Measurements from ENCODE around the gene APLP2. TPM values are rescaled to one million over a fixed set of nuclear protein-coding genes. Genes with fewer than 3 reads are reported as not detected.

APLP2 gene
- total and polyA plus RNA-seq, 9 donors: 84.7 to 183 (median 140) TPM

DNA sequence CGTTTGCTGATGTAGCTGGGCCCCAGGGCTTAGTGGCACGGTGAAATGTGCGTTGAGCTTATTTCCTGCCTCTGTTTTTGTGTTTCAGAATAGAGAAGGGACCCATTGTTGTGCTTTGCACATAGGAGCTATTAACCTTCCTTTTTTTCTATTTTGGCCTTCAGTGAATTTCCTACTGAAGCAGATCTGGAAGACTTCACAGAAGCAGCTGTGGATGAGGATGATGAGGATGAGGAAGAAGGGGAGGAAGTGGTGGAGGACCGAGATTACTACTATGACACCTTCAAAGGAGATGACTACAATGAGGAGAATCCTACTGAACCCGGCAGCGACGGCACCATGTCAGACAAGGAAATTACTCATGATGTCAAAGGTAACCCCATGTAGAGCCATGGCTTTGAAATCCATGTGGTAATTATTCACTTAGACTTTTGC lies 52.5 kb downstream of the APLP2 start:
- Histone ChIP-seq H3K9me3 (replicated peaks; ENCODE audit: control insufficient read depth, low read depth, low read length) (no peaks in the 10 kb centered on the region), H3K27ac (ENCODE audit: low read length) (peak overlapping the region; percentile 45), H3K27me3 (ENCODE audit: control insufficient read depth, insufficient read depth, low read length) (no peaks in the 10 kb centered on the region), H3K4me3 (ENCODE audit: low read length) (no peak overlapping the region), H3K36me3 (ENCODE audit: control insufficient read depth, insufficient read depth, low read length) (peaks cover 43% of the 10 kb centered on the region), H3K4me1 (ENCODE audit: control insufficient read depth, insufficient read depth, low read length) (peaks cover 13% of the 10 kb centered on the region)
- DNase-seq: peak; percentile 37
- 94% methylated on average over 3 of the region's 7 CpGs for WGBS (ENCODE audit: insufficient coverage)

DNA sequence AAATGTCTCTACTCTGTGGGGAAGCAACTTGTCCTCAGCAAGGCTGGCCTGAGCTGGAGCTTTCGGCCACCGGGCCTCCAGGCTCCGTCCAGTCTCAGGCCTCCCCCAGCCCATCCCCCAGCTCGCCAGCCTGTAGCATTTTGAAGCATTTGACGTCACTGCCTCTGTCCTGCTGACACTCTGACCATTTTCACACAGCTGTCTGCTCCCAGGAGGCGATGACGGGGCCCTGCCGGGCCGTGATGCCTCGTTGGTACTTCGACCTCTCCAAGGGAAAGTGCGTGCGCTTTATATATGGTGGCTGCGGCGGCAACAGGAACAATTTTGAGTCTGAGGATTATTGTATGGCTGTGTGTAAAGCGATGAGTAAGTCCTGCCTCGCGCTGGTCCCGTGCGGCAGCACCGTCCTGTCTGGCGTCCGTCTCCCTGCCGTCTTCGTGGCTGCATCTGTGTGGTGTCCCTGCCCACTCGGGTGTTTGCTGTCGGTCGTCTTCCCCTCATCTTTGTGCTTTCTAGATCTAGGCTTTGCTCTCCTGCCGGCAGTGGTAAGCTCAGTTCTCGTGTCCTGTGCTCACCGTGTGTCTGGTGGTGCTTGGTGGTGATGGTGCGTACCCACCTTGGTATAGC lies 53.8 kb downstream of the APLP2 start:
- peaks cover 13% of the 10 kb centered on the region for H3K4me1 ChIP-seq (ENCODE audit: control insufficient read depth, insufficient read depth, low read length)
- peaks cover 54% of the 10 kb centered on the region for H3K36me3 ChIP-seq (ENCODE audit: control insufficient read depth, insufficient read depth, low read length)
- peak overlapping the region; percentile 67 for H3K27ac ChIP-seq (ENCODE audit: low read length)
- no peaks in the 10 kb centered on the region for H3K9me3 ChIP-seq (replicated peaks; ENCODE audit: control insufficient read depth, low read depth, low read length)
- WGBS (ENCODE audit: insufficient coverage): 86% methylated on average over 31 of the region's 32 CpGs
- H3K4me3 ChIP-seq (ENCODE audit: low read length): no peak overlapping the region
- no peak for DNase-seq
- H3K27me3 ChIP-seq (ENCODE audit: control insufficient read depth, insufficient read depth, low read length): no peaks in the 10 kb centered on the region

DNA sequence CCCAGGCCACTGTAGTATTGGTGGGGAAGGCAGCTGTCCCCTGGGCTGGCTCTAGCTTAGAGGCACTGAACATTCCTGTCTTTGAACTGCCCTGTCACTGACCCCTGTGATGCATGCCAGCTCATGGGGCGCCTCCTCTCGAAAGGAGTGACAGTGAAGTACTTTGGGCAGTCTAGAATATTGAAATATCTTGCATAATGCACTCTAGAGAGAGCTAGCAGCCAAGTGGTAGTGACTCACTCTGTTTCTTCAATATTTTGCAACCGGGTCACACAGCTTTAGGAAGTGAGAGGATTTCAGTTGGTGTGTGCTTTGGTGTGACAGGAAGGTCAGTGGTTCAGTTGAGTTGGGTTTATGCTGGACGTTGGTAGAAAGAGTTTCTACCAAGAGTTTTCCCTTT lies 54.4 kb downstream of the APLP2 start:
- Histone ChIP-seq H3K36me3 (ENCODE audit: control insufficient read depth, insufficient read depth, low read length) (peaks cover 60% of the 10 kb centered on the region), H3K27ac (ENCODE audit: low read length) (peak overlapping the region; percentile 67), H3K27me3 (ENCODE audit: control insufficient read depth, insufficient read depth, low read length) (no peaks in the 10 kb centered on the region), H3K4me1 (ENCODE audit: control insufficient read depth, insufficient read depth, low read length) (peaks cover 13% of the 10 kb centered on the region), H3K9me3 (replicated peaks; ENCODE audit: control insufficient read depth, low read depth, low read length) (no peaks in the 10 kb centered on the region), H3K4me3 (ENCODE audit: low read length) (no peak overlapping the region)
- no CpG with 5 or more reads among the region's 4 CpGs for WGBS (ENCODE audit: insufficient coverage)
- peak; percentile 66 for DNase-seq

GRCh38 chr11:130125638-130126037 lies 55.9 kb downstream of the APLP2 start:
- H3K4me1 ChIP-seq (ENCODE audit: control insufficient read depth, insufficient read depth, low read length): peaks cover 13% of the 10 kb centered on the region
- no peaks in the 10 kb centered on the region for H3K9me3 ChIP-seq (replicated peaks; ENCODE audit: control insufficient read depth, low read depth, low read length)
- no peak overlapping the region for H3K4me3 ChIP-seq (ENCODE audit: low read length)
- no peaks in the 10 kb centered on the region for H3K27me3 ChIP-seq (ENCODE audit: control insufficient read depth, insufficient read depth, low read length)
- peaks cover 67% of the 10 kb centered on the region for H3K36me3 ChIP-seq (ENCODE audit: control insufficient read depth, insufficient read depth, low read length)
- DNase-seq: no peak
- 95% methylated on average over 4 of the region's 4 CpGs for WGBS (ENCODE audit: insufficient coverage)
- H3K27ac ChIP-seq (ENCODE audit: low read length): no peak overlapping the region

DNA sequence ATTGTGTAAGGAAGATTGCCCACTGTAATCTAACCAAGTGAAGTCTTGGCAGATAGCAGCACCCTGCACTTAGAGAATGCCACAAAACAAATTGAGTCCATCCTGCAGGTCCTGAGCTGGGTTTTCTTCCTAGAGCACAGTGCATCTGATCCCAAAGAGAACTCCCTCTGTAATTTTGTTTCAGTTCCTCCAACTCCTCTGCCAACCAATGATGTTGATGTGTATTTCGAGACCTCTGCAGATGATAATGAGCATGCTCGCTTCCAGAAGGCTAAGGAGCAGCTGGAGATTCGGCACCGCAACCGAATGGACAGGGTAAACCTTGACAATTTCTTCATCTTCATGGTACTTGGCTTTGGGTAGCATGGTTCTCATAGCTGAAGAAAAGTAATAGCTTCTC lies 56.8 kb downstream of the APLP2 start:
- peaks cover 13% of the 10 kb centered on the region for H3K4me1 ChIP-seq (ENCODE audit: control insufficient read depth, insufficient read depth, low read length)
- peak; percentile 38 for DNase-seq
- H3K36me3 ChIP-seq (ENCODE audit: control insufficient read depth, insufficient read depth, low read length): peaks cover 68% of the 10 kb centered on the region

DNA sequence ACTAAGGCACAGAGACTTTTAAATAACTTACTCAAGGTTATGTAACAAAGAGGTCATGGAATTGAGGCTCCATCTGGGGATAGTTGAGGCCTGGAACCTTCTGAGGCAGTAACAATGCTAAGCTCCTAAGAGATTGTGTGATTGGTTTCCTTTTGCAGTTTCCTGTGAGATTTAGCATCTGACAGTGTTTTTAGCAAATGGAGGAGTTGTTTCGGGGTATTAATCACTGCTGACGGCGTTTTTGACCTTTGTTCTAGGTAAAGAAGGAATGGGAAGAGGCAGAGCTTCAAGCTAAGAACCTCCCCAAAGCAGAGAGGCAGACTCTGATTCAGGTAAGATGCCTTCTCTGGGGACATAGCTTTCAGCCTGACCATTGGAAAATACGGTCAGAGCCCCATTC lies 57.8 kb downstream of the APLP2 start:
- Histone ChIP-seq H3K9me3 (replicated peaks; ENCODE audit: control insufficient read depth, low read depth, low read length) (no peaks in the 10 kb centered on the region), H3K4me1 (ENCODE audit: control insufficient read depth, insufficient read depth, low read length) (peaks cover 11% of the 10 kb centered on the region), H3K27ac (ENCODE audit: low read length) (no peak overlapping the region), H3K36me3 (ENCODE audit: control insufficient read depth, insufficient read depth, low read length) (peaks cover 65% of the 10 kb centered on the region), H3K27me3 (ENCODE audit: control insufficient read depth, insufficient read depth, low read length) (no peaks in the 10 kb centered on the region), H3K4me3 (ENCODE audit: low read length) (no peak overlapping the region)
- WGBS (ENCODE audit: insufficient coverage): 83% methylated on average over 1 of the region's 4 CpGs
- DNase-seq: no peak

More for the DNA sequence above, 56.8 kb downstream of the APLP2 start:
- no peaks in the 10 kb centered on the region for H3K9me3 ChIP-seq (replicated peaks; ENCODE audit: control insufficient read depth, low read depth, low read length)
- no CpG with 5 or more reads among the region's 5 CpGs for WGBS (ENCODE audit: insufficient coverage)
- H3K27me3 ChIP-seq (ENCODE audit: control insufficient read depth, insufficient read depth, low read length): no peaks in the 10 kb centered on the region
- no peak overlapping the region for H3K27ac ChIP-seq (ENCODE audit: low read length)
- H3K4me3 ChIP-seq (ENCODE audit: low read length): no peak overlapping the region

- no peaks in the 10 kb centered on the region for H3K27me3 ChIP-seq (ENCODE audit: control insufficient read depth, insufficient read depth, low read length)
- no peaks in the 10 kb centered on the region for H3K9me3 ChIP-seq (replicated peaks; ENCODE audit: control insufficient read depth, low read depth, low read length)
- peaks cover 8% of the 10 kb centered on the region for H3K4me1 ChIP-seq (ENCODE audit: control insufficient read depth, insufficient read depth, low read length)
- 95% methylated on average over 2 of the region's 2 CpGs for WGBS (ENCODE audit: insufficient coverage)
- H3K27ac ChIP-seq (ENCODE audit: low read length): no peak overlapping the region
- H3K4me3 ChIP-seq (ENCODE audit: low read length): no peak overlapping the region
- peaks cover 61% of the 10 kb centered on the region for H3K36me3 ChIP-seq (ENCODE audit: control insufficient read depth, insufficient read depth, low read length)
- no peak for DNase-seq
Measured at GRCh38 chr11:130128626-130129025, 58.9 kb downstream of the APLP2 start.

- H3K9me3 ChIP-seq (replicated peaks; ENCODE audit: control insufficient read depth, low read depth, low read length): no peaks in the 10 kb centered on the region
- H3K4me1 ChIP-seq (ENCODE audit: control insufficient read depth, insufficient read depth, low read length): peaks cover under 1% of the 10 kb centered on the region
- no peak overlapping the region for H3K4me3 ChIP-seq (ENCODE audit: low read length)
- no peak overlapping the region for H3K27ac ChIP-seq (ENCODE audit: low read length)
- H3K27me3 ChIP-seq (ENCODE audit: control insufficient read depth, insufficient read depth, low read length): no peaks in the 10 kb centered on the region
- H3K36me3 ChIP-seq (ENCODE audit: control insufficient read depth, insufficient read depth, low read length): peaks cover 65% of the 10 kb centered on the region
- no peak for DNase-seq
- 89% methylated on average over 8 of the region's 11 CpGs for WGBS (ENCODE audit: insufficient coverage)
Measured at GRCh38 chr11:130129922-130130321, 60.2 kb downstream of the APLP2 start.

DNA sequence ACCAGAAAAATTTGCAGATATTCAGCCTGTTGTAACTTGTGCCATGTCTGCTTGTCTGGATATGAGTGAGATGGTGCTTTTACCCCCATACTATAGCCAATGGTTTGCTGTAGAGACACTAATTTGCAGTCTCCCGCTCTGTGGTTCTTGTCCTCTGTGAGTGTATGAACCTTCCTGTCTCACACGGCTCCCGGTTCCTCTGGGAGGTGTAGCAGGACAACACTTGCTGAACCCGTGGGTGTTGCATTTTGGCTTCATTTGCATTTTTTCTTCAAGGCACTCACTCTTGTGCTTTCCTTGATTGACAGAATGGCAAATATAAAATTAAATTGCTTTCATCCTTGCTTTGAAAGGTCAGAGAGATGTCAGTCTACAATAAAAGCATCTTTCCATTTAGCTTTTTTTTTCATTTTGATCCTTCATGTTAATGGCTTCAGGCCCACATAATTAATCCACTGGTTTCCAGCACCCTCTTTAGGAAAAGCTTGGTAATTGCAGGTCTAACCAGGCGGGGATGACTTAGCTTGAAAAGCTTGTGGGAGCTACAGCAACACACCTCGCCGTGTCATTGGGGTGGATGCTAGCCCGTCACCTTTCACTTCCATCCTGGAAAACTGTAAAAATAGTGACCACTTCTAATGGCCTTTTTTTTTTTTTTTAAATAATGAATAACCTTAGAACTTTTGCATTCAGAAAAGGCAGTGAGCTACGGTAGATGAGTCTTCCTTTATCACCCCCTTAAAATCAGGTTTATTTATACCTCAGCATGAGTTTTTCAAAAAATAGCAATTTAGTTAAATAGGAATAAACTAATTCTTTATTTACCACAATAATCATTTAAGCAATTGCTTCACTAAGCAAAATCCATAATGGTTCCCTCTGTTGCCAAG lies 62.5 kb downstream of the APLP2 start:
- Histone ChIP-seq H3K36me3 (ENCODE audit: control insufficient read depth, insufficient read depth, low read length) (peaks cover 71% of the 10 kb centered on the region), H3K27me3 (ENCODE audit: control insufficient read depth, insufficient read depth, low read length) (no peaks in the 10 kb centered on the region), H3K9me3 (replicated peaks; ENCODE audit: control insufficient read depth, low read depth, low read length) (no peaks in the 10 kb centered on the region), H3K4me3 (ENCODE audit: low read length) (no peak overlapping the region), H3K4me1 (ENCODE audit: control insufficient read depth, insufficient read depth, low read length) (no peaks in the 10 kb centered on the region), H3K27ac (ENCODE audit: low read length) (no peak overlapping the region)
- 51% methylated on average over 4 of the region's 9 CpGs for WGBS (ENCODE audit: insufficient coverage)
- DNase-seq: peak; percentile 79

DNA sequence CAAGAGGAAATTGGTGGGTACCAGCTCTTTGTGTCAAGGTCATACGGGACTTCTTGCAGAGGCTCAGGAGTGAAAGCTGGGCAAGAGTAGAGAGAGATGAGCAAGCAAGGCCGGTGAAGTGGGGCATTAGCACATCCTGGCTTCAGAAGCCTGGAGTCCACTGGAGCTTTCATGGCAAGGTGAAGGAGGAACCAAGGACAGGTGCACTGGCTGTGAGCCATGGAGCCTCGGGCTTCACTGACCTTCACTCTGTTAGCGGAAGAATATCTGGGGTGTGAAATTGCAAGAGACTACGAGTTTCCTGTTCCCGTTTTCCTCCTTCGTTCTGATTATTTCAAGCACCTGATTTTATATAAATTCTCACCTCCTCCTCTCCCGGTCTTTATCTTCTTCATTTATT lies 64.0 kb downstream of the APLP2 start:
- Histone ChIP-seq H3K36me3 (ENCODE audit: control insufficient read depth, insufficient read depth, low read length) (peaks cover 64% of the 10 kb centered on the region), H3K4me1 (ENCODE audit: control insufficient read depth, insufficient read depth, low read length) (no peaks in the 10 kb centered on the region), H3K4me3 (ENCODE audit: low read length) (no peak overlapping the region), H3K9me3 (replicated peaks; ENCODE audit: control insufficient read depth, low read depth, low read length) (no peaks in the 10 kb centered on the region), H3K27ac (ENCODE audit: low read length) (no peak overlapping the region), H3K27me3 (ENCODE audit: control insufficient read depth, insufficient read depth, low read length) (no peaks in the 10 kb centered on the region)
- DNase-seq: no peak
- WGBS (ENCODE audit: insufficient coverage): 88% methylated on average over 5 of the region's 8 CpGs
